H1 (cell line): Measurements from ENCODE around the gene FAM204A. TPM values are rescaled to one million over a fixed set of nuclear protein-coding genes. Genes with fewer than 3 reads are reported as not detected.

Experiments
- CTCF ChIA-PET: fragments of 300-600 bp; sonication (Branson Sonifier 250); formaldehyde crosslinking; loops from one replicate; lab custom pipeline; 2021; ENCODE audit not compliant: partially characterized antibody; lab: Charles Lee
- POLR2A ChIA-PET: fragments of 300-600 bp; sonication (Branson Sonifier 250); formaldehyde crosslinking; loops from one replicate; lab custom pipeline; 2021; ENCODE audit warnings: inconsistent platforms; ENCODE audit not compliant: partially characterized antibody; lab: Charles Lee
- DNase-seq, 2 experiments: peaks; one replicate each; pipeline versions ENCODE4 v3.0.0 to v3.0.0-alpha.2; 2010 to 2022; ENCODE audit warnings: low spot score in 2 of 2, low read depth in 1 of 2, mixed read lengths in 1 of 2
- FAIRE-seq: peaks from 2 replicates; lab custom pipeline; 2011; peaks lifted over from hg19 to GRCh38; lab: Jason Lieb, UNC
- H2AFZ ChIP-seq: 2 replicates; pipeline ENCODE4 v1.8.1; 2012; ENCODE audit warnings: low read length, inconsistent platforms
- H2AK5ac ChIP-seq: 2 replicates; pipeline ENCODE4 v1.6.1; 2013; ENCODE audit warnings: low read depth, low read length
- H2BK120ac ChIP-seq: replicated peaks from 2 replicates; pipeline ENCODE3; 2013; ENCODE audit warnings: low read depth, low read length, inconsistent platforms
- H2BK12ac ChIP-seq: 2 replicates; pipeline ENCODE4 v1.6.1; 2013; ENCODE audit warnings: low read depth, low read length
- H2BK15ac ChIP-seq: 2 replicates; pipeline ENCODE4 v1.6.1; 2013; ENCODE audit warnings: low read length
- H2BK20ac ChIP-seq: 2 replicates; pipeline ENCODE4 v1.6.1; 2013; ENCODE audit warnings: low read length
- H2BK5ac ChIP-seq: 2 replicates; pipeline ENCODE4 v1.6.1; 2013; ENCODE audit warnings: low read depth, low read length
- H3K14ac ChIP-seq: 2 replicates; pipeline ENCODE4 v1.6.1; 2013; ENCODE audit warnings: inconsistent platforms; ENCODE audit not compliant: insufficient read length
- H3K18ac ChIP-seq: 2 replicates; pipeline ENCODE4 v1.6.1; 2013; ENCODE audit warnings: low read length; ENCODE audit errors: extremely low read depth
- H3K23ac ChIP-seq: 2 replicates; pipeline ENCODE4 v1.6.1; 2013; ENCODE audit warnings: inconsistent platforms; ENCODE audit not compliant: insufficient read length
- H3K23me2 ChIP-seq: 2 replicates; pipeline ENCODE4 v1.6.1; 2013; ENCODE audit warnings: low read depth, low read length
- H3K27ac ChIP-seq: 2 replicates; pipeline ENCODE4 v1.6.1; 2011; ENCODE audit warnings: low read depth, low read length, inconsistent platforms
- H3K27me3 ChIP-seq, 4 experiments: replicated peaks in 1 of 4; 1 replicate in 1 of 4; 2 replicates in 3 of 4; pipeline versions ENCODE4 v1.6.1 to v1.8.1; 2011 to 2013; ENCODE audit warnings: low read length in 3 of 4, mild to moderate bottlenecking in 3 of 4, inconsistent platforms in 2 of 4, mixed read lengths in 2 of 4, moderate library complexity in 1 of 4; ENCODE audit not compliant: control insufficient read depth in 3 of 4, insufficient read depth in 3 of 4; ENCODE audit errors: extremely low read depth in 1 of 4
- H3K36me3 ChIP-seq, 4 experiments: 2 replicates each; pipeline versions ENCODE4 v1.6.1 to v1.8.1; 2011 to 2013; ENCODE audit warnings: mild to moderate bottlenecking in 4 of 4, low read length in 3 of 4, moderate library complexity in 2 of 4, control low read depth in 1 of 4, inconsistent platforms in 1 of 4; ENCODE audit not compliant: insufficient read depth in 4 of 4, control insufficient read depth in 2 of 4
- H3K4ac ChIP-seq: replicated peaks from 2 replicates; pipeline ENCODE3; 2013; ENCODE audit warnings: low read length, low read depth, mixed read lengths, inconsistent platforms; ENCODE audit not compliant: insufficient read length
- H3K4me1 ChIP-seq, 4 experiments: replicated peaks in 1 of 4; 1 replicate in 1 of 4; 2 replicates in 3 of 4; pipeline versions ENCODE4 v1.6.1 to v1.8.1; 2011 to 2013; ENCODE audit warnings: low read length in 3 of 4, inconsistent platforms in 2 of 4, mixed read lengths in 1 of 4; ENCODE audit not compliant: insufficient read depth in 4 of 4, control insufficient read depth in 3 of 4
- H3K4me2 ChIP-seq, 2 experiments: 2 replicates each; pipeline versions ENCODE4 v1.6.1 to v1.8.1; 2011 to 2013; ENCODE audit warnings: low read depth in 2 of 2, low read length in 2 of 2, control low read depth in 1 of 2, inconsistent platforms in 1 of 2, mild to moderate bottlenecking in 1 of 2; ENCODE audit not compliant: insufficient read depth in 1 of 2
- H3K4me3 ChIP-seq, 4 experiments: fragments of 200-600, 300-600 bp in 1 of 4; sonication (generic), shearing (Covaris generic), sonication (Bioruptor Twin) in 1 of 4; 2 replicates each; pipeline versions ENCODE4 v1.5.1 to v1.8.1; 2011 to 2016; ENCODE audit warnings: low read length in 4 of 4, low read depth in 3 of 4, control low read depth in 2 of 4, inconsistent platforms in 2 of 4, mild to moderate bottlenecking in 2 of 4, mixed read lengths in 1 of 4, moderate library complexity in 1 of 4; ENCODE audit not compliant: insufficient read depth in 2 of 4; ENCODE audit errors: extremely low read depth in 1 of 4
- H3K56ac ChIP-seq: replicated peaks from 2 replicates; pipeline ENCODE3; 2013; ENCODE audit warnings: low read depth, mild to moderate bottlenecking, mixed read lengths, low read length, inconsistent platforms; ENCODE audit not compliant: insufficient read length
- H3K79me1 ChIP-seq: 2 replicates; pipeline ENCODE4 v1.6.1; 2013; ENCODE audit warnings: low read depth, low read length, control low read depth
- H3K79me2 ChIP-seq, 2 experiments: 2 replicates each; pipeline versions ENCODE4 v1.6.1 to v1.8.1; 2012 to 2013; ENCODE audit warnings: low read length in 2 of 2, mild to moderate bottlenecking in 2 of 2, inconsistent platforms in 1 of 2; ENCODE audit not compliant: insufficient read depth in 2 of 2, control insufficient read depth in 1 of 2
- H3K9ac ChIP-seq, 4 experiments: replicated peaks in 1 of 4; 1 replicate in 1 of 4; 2 replicates in 3 of 4; pipeline versions ENCODE4 v1.6.1 to v1.8.1; 2011 to 2013; ENCODE audit warnings: low read depth in 3 of 4, low read length in 3 of 4, control low read depth in 2 of 4, mild to moderate bottlenecking in 2 of 4, moderate library complexity in 2 of 4, inconsistent platforms in 1 of 4; ENCODE audit errors: extremely low read depth in 1 of 4
- H3K9me3 ChIP-seq, 2 experiments: 2 replicates each; pipeline versions ENCODE4 v1.6.1 to v1.8.1; 2012 to 2013; ENCODE audit warnings: mild to moderate bottlenecking in 2 of 2, moderate library complexity in 2 of 2, control low read depth in 1 of 2, inconsistent platforms in 1 of 2, low read depth in 1 of 2, low read length in 1 of 2, mixed read lengths in 1 of 2; ENCODE audit not compliant: insufficient read depth in 2 of 2
- H4K20me1 ChIP-seq, 2 experiments: replicated peaks in 1 of 2; 2 replicates each; pipeline versions ENCODE3 to v1.8.1; 2011 to 2013; ENCODE audit warnings: inconsistent platforms in 2 of 2, low read length in 2 of 2, mild to moderate bottlenecking in 1 of 2; ENCODE audit not compliant: insufficient read depth in 2 of 2, control insufficient read depth in 1 of 2
- H4K5ac ChIP-seq: 2 replicates; pipeline ENCODE4 v1.6.1; 2013; ENCODE audit warnings: low read length, low read depth, mixed read lengths, inconsistent platforms; ENCODE audit not compliant: insufficient read length
- H4K8ac ChIP-seq: 2 replicates; pipeline ENCODE4 v1.8.0; 2013; ENCODE audit warnings: mild to moderate bottlenecking, moderate library complexity, low read length, inconsistent platforms; ENCODE audit not compliant: insufficient read depth; ENCODE audit errors: extremely low read depth
- H4K91ac ChIP-seq: replicated peaks from 2 replicates; pipeline ENCODE3; 2013; ENCODE audit warnings: low read length, mixed read lengths, inconsistent platforms; ENCODE audit not compliant: insufficient read length
- JUND ChIP-seq: IDR thresholded peaks from 2 replicates; pipeline ENCODE4 v1.6.1; 2011; ENCODE audit warnings: mild to moderate bottlenecking, improper control_type of control experiment, low read length
- NRF1 ChIP-seq: IDR thresholded peaks from 2 replicates; pipeline ENCODE4 v1.6.1; 2011; ENCODE audit warnings: mild to moderate bottlenecking, low read depth, low read length, improper control_type of control experiment
- PHF8 ChIP-seq: fragments of 200-600 bp; sonication (generic); conservative IDR thresholded peaks from 2 replicates; pipeline ENCODE4 v1.7.1; 2012; ENCODE audit warnings: low read depth, mild to moderate bottlenecking, inconsistent platforms, low read length, moderate library complexity
- polyA plus RNA-seq, 7 experiments: library from polyadenylated mRNA; depleted of rRNA in 3 of 7; stranded (reverse) in 5 of 7; unstranded in 2 of 7; fragments of >200 nt in 5 of 7; fragments of 200-250 nt in 2 of 7; gene quantifications; 1 replicate in 5 of 7; 2 replicates in 1 of 7; 4 replicates in 1 of 7; pipeline versions ENCODE4 v1.2.1 to v1.2.3, GENCODE V29; 2011 to 2013; ENCODE audit warnings: missing spikeins in 2 of 7, mixed read lengths in 2 of 7
- total RNA-seq: library from RNA; stranded (reverse); fragmentation: NEBNext Ultra II Directional; extraction: Animal tissue kit (Norgen Biotek cat#: 25700); gene quantifications from 2 replicates; pipeline ENCODE4 v1.2.1, GENCODE V29; 2021
- TF ChIP-seq, protein P1 (sequence below): IDR thresholded peaks from 2 replicates; pipeline ENCODE4 v1.6.1; 2011; ENCODE audit warnings: low read length, improper control_type of control experiment

Gene FAM204A
- total and polyA plus RNA-seq, 2 of the 8 experiments (the other 6 are each of a cell fraction or from before 2014, with no cell fraction given): 4.9 to 37.4 TPM

DNA sequence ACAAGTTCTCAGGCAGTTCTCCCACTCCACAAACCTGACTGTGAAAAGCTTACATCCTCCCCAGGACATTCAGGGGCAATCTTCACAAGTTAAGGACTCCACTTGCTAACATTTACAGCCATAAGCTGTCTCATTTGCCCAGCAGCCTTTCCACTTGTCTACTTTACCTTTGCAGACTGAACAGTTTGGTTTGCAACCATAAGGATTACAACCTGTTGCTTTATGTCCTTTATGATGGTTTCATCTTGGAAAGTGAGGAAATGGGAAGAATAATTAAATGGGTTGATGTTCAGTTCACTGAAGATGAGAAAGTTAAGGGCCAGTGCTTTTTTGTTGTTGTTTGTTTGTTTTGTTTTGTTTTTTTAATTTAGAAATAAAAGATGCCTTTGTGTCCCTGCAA, 92.4 kb downstream of the FAM204A start:
- Histone ChIP-seq H3K27me3 (peaks cover 24 to 45% (median 36%) of the 10 kb centered on the region in 4 experiments), H3K27ac (no peak overlapping the region), H3K79me2 (no peaks in the 10 kb centered on the region), H4K5ac (no peak overlapping the region), H2BK15ac (no peak overlapping the region), H4K91ac (no peak overlapping the region), H3K36me3 (no peaks in the 10 kb centered on the region), H3K79me1 (no peaks in the 10 kb centered on the region), H3K23me2 (peaks cover 7% of the 10 kb centered on the region; the same call in 1 of the 2 replicates), H3K9me3 (no peaks in the 10 kb centered on the region), H3K4me1 (peaks cover 0 to 16% (median 9%) of the 10 kb centered on the region in 4 experiments; a peak in 5 of 7 replicates), H3K4ac (no peak overlapping the region), H3K56ac (no peak overlapping the region), H3K23ac (no peak overlapping the region), H2BK20ac (no peak overlapping the region), H3K9ac (no peak overlapping the region), H4K20me1 (peaks cover 0 to 2% of the 10 kb centered on the region in 2 experiments), H2AFZ (no peak overlapping the region), H3K4me2 (no peak overlapping the region), H2BK5ac (no peak overlapping the region), H4K8ac (no peak overlapping the region), H3K4me3 (no peak overlapping the region), H2AK5ac (no peak overlapping the region), H2BK12ac (no peak overlapping the region), H3K18ac (no peak overlapping the region), H2BK120ac (no peak overlapping the region), H3K14ac (no peak overlapping the region)
- TF ChIP-seq PHF8: no peak
- TF ChIP-seq, protein P1, sequence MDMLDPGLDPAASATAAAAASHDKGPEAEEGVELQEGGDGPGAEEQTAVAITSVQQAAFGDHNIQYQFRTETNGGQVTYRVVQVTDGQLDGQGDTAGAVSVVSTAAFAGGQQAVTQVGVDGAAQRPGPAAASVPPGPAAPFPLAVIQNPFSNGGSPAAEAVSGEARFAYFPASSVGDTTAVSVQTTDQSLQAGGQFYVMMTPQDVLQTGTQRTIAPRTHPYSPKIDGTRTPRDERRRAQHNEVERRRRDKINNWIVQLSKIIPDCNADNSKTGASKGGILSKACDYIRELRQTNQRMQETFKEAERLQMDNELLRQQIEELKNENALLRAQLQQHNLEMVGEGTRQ: no peak
- no peak for TF ChIP-seq NRF1
- TF ChIP-seq JUND: no peak
- POLR2A ChIA-PET: no interaction called here
- CTCF ChIA-PET: interaction anchor here (1.7 to 2.1 kb wide), 3 partner anchors 7 to 10 kb away, joined by 4 to 12 read pairs (median 9); no protein-coding TSS in a partner anchor
- DNase-seq (no peak), FAIRE-seq (no peak)
